ENCODE results near the gene CPSF3.

CPSF3 gene

GRCh38 chr2:9417725-9418124 lies 5.7 kb upstream of the CPSF3 start:
- Histone ChIP-seq H3K36me3 (ENCODE audit: insufficient read depth, low read length) (peaks cover 4% of the 10 kb centered on the region), H3K9me3 (ENCODE audit: low read length) (no peaks in the 10 kb centered on the region), H3K27me3 (ENCODE audit: insufficient read depth, low read length) (no peaks in the 10 kb centered on the region), H3K4me1 (ENCODE audit: insufficient read depth, low read length) (peaks cover 10% of the 10 kb centered on the region), H3K4me3 (ENCODE audit: low read length) (no peak overlapping the region), H2AFZ (ENCODE audit: low read depth, low read length) (no peak overlapping the region)

- no peaks in the 10 kb centered on the region for H3K9me3 ChIP-seq (ENCODE audit: low read length)
- H3K27me3 ChIP-seq (ENCODE audit: insufficient read depth, low read length): no peaks in the 10 kb centered on the region
- H3K4me3 ChIP-seq (ENCODE audit: low read length): no peak overlapping the region
- H3K4me1 ChIP-seq (ENCODE audit: insufficient read depth, low read length): peaks cover 10% of the 10 kb centered on the region
- peaks cover 4% of the 10 kb centered on the region for H3K36me3 ChIP-seq (ENCODE audit: insufficient read depth, low read length)
- H2AFZ ChIP-seq (ENCODE audit: low read depth, low read length): no peak overlapping the region
These were observed 4.7 kb upstream of the CPSF3 start for GRCh38 chr2:9418746-9419145.

GRCh38 chr2:9419541-9419940 lies 3.9 kb upstream of the CPSF3 start:
- Histone ChIP-seq H3K4me1 (ENCODE audit: insufficient read depth, low read length) (peaks cover 15% of the 10 kb centered on the region), H3K9me3 (ENCODE audit: low read length) (no peaks in the 10 kb centered on the region), H3K36me3 (ENCODE audit: insufficient read depth, low read length) (peaks cover 4% of the 10 kb centered on the region), H3K4me3 (ENCODE audit: low read length) (no peak overlapping the region), H2AFZ (ENCODE audit: low read depth, low read length) (no peak overlapping the region), H3K27me3 (ENCODE audit: insufficient read depth, low read length) (no peaks in the 10 kb centered on the region)

GRCh38 chr2:9420495-9420894 lies 3.0 kb upstream of the CPSF3 start:
- H3K27me3 ChIP-seq (ENCODE audit: insufficient read depth, low read length): no peaks in the 10 kb centered on the region
- peaks cover 4% of the 10 kb centered on the region for H3K36me3 ChIP-seq (ENCODE audit: insufficient read depth, low read length)
- H3K4me3 ChIP-seq (ENCODE audit: low read length): no peak overlapping the region
- no peaks in the 10 kb centered on the region for H3K9me3 ChIP-seq (ENCODE audit: low read length)
- H2AFZ ChIP-seq (ENCODE audit: low read depth, low read length): no peak overlapping the region
- H3K4me1 ChIP-seq (ENCODE audit: insufficient read depth, low read length): peaks cover 24% of the 10 kb centered on the region

GRCh38 chr2:9422321-9423099 lies 944 bp upstream of the CPSF3 start:
- Histone ChIP-seq H3K9me3 (ENCODE audit: low read length) (no peaks in the 10 kb centered on the region), H3K4me3 (ENCODE audit: low read length) (peak overlapping the region; percentile 87), H3K36me3 (ENCODE audit: insufficient read depth, low read length) (peaks cover 3% of the 10 kb centered on the region), H2AFZ (ENCODE audit: low read depth, low read length) (peak overlapping the region; percentile 61), H3K27me3 (ENCODE audit: insufficient read depth, low read length) (no peaks in the 10 kb centered on the region), H3K4me1 (ENCODE audit: insufficient read depth, low read length) (peaks cover 24% of the 10 kb centered on the region)

- Histone ChIP-seq H3K4me1 (ENCODE audit: insufficient read depth, low read length) (peaks cover 24% of the 10 kb centered on the region), H3K36me3 (ENCODE audit: insufficient read depth, low read length) (peaks cover 9% of the 10 kb centered on the region), H2AFZ (ENCODE audit: low read depth, low read length) (peak overlapping the region; percentile 68), H3K4me3 (ENCODE audit: low read length) (peak overlapping the region; percentile 87), H3K27me3 (ENCODE audit: insufficient read depth, low read length) (no peaks in the 10 kb centered on the region), H3K9me3 (ENCODE audit: low read length) (no peaks in the 10 kb centered on the region)
These were observed 443 bp downstream of the CPSF3 start for GRCh38 chr2:9423922-9424272.

- H3K27me3 ChIP-seq (ENCODE audit: insufficient read depth, low read length): no peaks in the 10 kb centered on the region
- peaks cover 15% of the 10 kb centered on the region for H3K36me3 ChIP-seq (ENCODE audit: insufficient read depth, low read length)
- no peaks in the 10 kb centered on the region for H3K9me3 ChIP-seq (ENCODE audit: low read length)
- peak overlapping the region; percentile 68 for H2AFZ ChIP-seq (ENCODE audit: low read depth, low read length)
- peaks cover 24% of the 10 kb centered on the region for H3K4me1 ChIP-seq (ENCODE audit: insufficient read depth, low read length)
- peak overlapping the region; percentile 87 for H3K4me3 ChIP-seq (ENCODE audit: low read length)
These were observed 1.2 kb downstream of the CPSF3 start for GRCh38 chr2:9424447-9425164.

- Histone ChIP-seq H3K4me1 (ENCODE audit: insufficient read depth, low read length) (peaks cover 14% of the 10 kb centered on the region), H3K9me3 (ENCODE audit: low read length) (no peaks in the 10 kb centered on the region), H3K36me3 (ENCODE audit: insufficient read depth, low read length) (peaks cover 57% of the 10 kb centered on the region), H2AFZ (ENCODE audit: low read depth, low read length) (no peak overlapping the region), H3K4me3 (ENCODE audit: low read length) (no peak overlapping the region), H3K27me3 (ENCODE audit: insufficient read depth, low read length) (no peaks in the 10 kb centered on the region)
These were observed 5.6 kb downstream of the CPSF3 start for GRCh38 chr2:9428965-9429577.

GRCh38 chr2:9430316-9431293 lies 7.2 kb downstream of the CPSF3 start:
- no peak overlapping the region for H3K4me3 ChIP-seq (ENCODE audit: low read length)
- no peaks in the 10 kb centered on the region for H3K27me3 ChIP-seq (ENCODE audit: insufficient read depth, low read length)
- H3K4me1 ChIP-seq (ENCODE audit: insufficient read depth, low read length): no peaks in the 10 kb centered on the region
- H3K36me3 ChIP-seq (ENCODE audit: insufficient read depth, low read length): peaks cover 71% of the 10 kb centered on the region
- H2AFZ ChIP-seq (ENCODE audit: low read depth, low read length): no peak overlapping the region
- H3K9me3 ChIP-seq (ENCODE audit: low read length): no peaks in the 10 kb centered on the region

GRCh38 chr2:9434489-9434888 lies 11.0 kb downstream of the CPSF3 start:
- Histone ChIP-seq H3K9me3 (ENCODE audit: low read length) (peaks cover 8% of the 10 kb centered on the region), H3K4me1 (ENCODE audit: insufficient read depth, low read length) (no peaks in the 10 kb centered on the region), H3K36me3 (ENCODE audit: insufficient read depth, low read length) (peaks cover 91% of the 10 kb centered on the region), H2AFZ (ENCODE audit: low read depth, low read length) (no peak overlapping the region), H3K4me3 (ENCODE audit: low read length) (no peak overlapping the region), H3K27me3 (ENCODE audit: insufficient read depth, low read length) (no peaks in the 10 kb centered on the region)

GRCh38 chr2:9439536-9439935 lies 16.1 kb downstream of the CPSF3 start:
- H2AFZ ChIP-seq (ENCODE audit: low read depth, low read length): no peak overlapping the region
- H3K27me3 ChIP-seq (ENCODE audit: insufficient read depth, low read length): no peaks in the 10 kb centered on the region
- H3K4me1 ChIP-seq (ENCODE audit: insufficient read depth, low read length): no peaks in the 10 kb centered on the region
- peaks cover 8% of the 10 kb centered on the region for H3K9me3 ChIP-seq (ENCODE audit: low read length)
- H3K36me3 ChIP-seq (ENCODE audit: insufficient read depth, low read length): peaks cover 84% of the 10 kb centered on the region
- H3K4me3 ChIP-seq (ENCODE audit: low read length): no peak overlapping the region

- Histone ChIP-seq H3K4me1 (ENCODE audit: insufficient read depth, low read length) (no peaks in the 10 kb centered on the region), H3K36me3 (ENCODE audit: insufficient read depth, low read length) (peaks cover 85% of the 10 kb centered on the region), H3K9me3 (ENCODE audit: low read length) (peaks cover 8% of the 10 kb centered on the region), H2AFZ (ENCODE audit: low read depth, low read length) (no peak overlapping the region), H3K4me3 (ENCODE audit: low read length) (no peak overlapping the region), H3K27me3 (ENCODE audit: insufficient read depth, low read length) (no peaks in the 10 kb centered on the region)
These were observed 16.7 kb downstream of the CPSF3 start for GRCh38 chr2:9440058-9440727.

Measured in neuron (in vitro differentiated cells).